GM21737 (cell line): ENCODE measurements around the gene DNAAF6.
"Not testable (repeated sequence)": the region's sequence is repeated elsewhere in the genome, so short reads cannot be mapped to it uniquely, and the experiment has no call there.

Source experiments
- ATAC-seq: cut with Tn5 transposase; IDR thresholded peaks from one replicate; pipeline ENCODE4 v1.9.1; 2021; ENCODE audit warnings: mild to moderate bottlenecking, moderate library complexity; ENCODE audit not compliant: unreplicated experiment

Gene DNAAF6

GRCh38 chrX:107205770-107206696 is at the start of gene DNAAF6, which contains the start of gene NUP62CL:
Gene DNAAF6 (plus strand): TSS chrX:107206611. CDS start chrX:107212876, 6,265 bp downstream.
Gene NUP62CL (minus strand): TSS chrX:107206433. CDS start chrX:107175146, 31,287 bp downstream.
- peak; percentile 95 for ATAC-seq

GRCh38 chrX:107157618-107158017 is 48.8 kb upstream of the DNAAF6 start:
- not testable (repeated sequence) for ATAC-seq

GRCh38 chrX:107167163-107167921 is 39.1 kb upstream of the DNAAF6 start:
- ATAC-seq: no peak

GRCh38 chrX:107168257-107168656 is 38.2 kb upstream of the DNAAF6 start:
- no peak for ATAC-seq

- ATAC-seq: no peak
Measured at GRCh38 chrX:107168712-107169111, 37.7 kb upstream of the DNAAF6 start.

GRCh38 chrX:107171369-107172102 is 34.9 kb upstream of the DNAAF6 start:
- no peak for ATAC-seq

- no peak for ATAC-seq
Measured at GRCh38 chrX:107197319-107197718, 9.1 kb upstream of the DNAAF6 start.

GRCh38 chrX:107198074-107198473 is 8.3 kb upstream of the DNAAF6 start:
- ATAC-seq: not testable (repeated sequence)

- ATAC-seq: no peak
Measured at GRCh38 chrX:107199491-107199890, 6.9 kb upstream of the DNAAF6 start.

GRCh38 chrX:107204068-107204605 is 2.3 kb upstream of the DNAAF6 start:
- no peak for ATAC-seq

GRCh38 chrX:107206697-107207065 is 270 bp downstream of the DNAAF6 start:
- ATAC-seq: no peak

- no peak for ATAC-seq
Measured at GRCh38 chrX:107207089-107207488, 678 bp downstream of the DNAAF6 start.

GRCh38 chrX:107207943-107208342 is 1.5 kb downstream of the DNAAF6 start:
- no peak for ATAC-seq

- ATAC-seq: no peak
Measured at GRCh38 chrX:107213477-107213876, 7.1 kb downstream of the DNAAF6 start.

- ATAC-seq: no peak
Measured at GRCh38 chrX:107226757-107227156, 20.3 kb downstream of the DNAAF6 start.

GRCh38 chrX:107227780-107228485 is 21.5 kb downstream of the DNAAF6 start:
- ATAC-seq: no peak

- no peak for ATAC-seq
Measured at GRCh38 chrX:107228486-107228819, 22.0 kb downstream of the DNAAF6 start.

- ATAC-seq: no peak
Measured at GRCh38 chrX:107272431-107272921, 66.1 kb downstream of the DNAAF6 start.

GRCh38 chrX:107273795-107274194 is 67.4 kb downstream of the DNAAF6 start:
- no peak for ATAC-seq

- no peak for ATAC-seq
Measured at GRCh38 chrX:107288676-107289075, 82.3 kb downstream of the DNAAF6 start.
